Glutamatergic neuron (in vitro differentiated cells): ENCODE measurements around the gene KCNMA1. TPM values are rescaled to one million over a fixed set of nuclear protein-coding genes. Genes with fewer than 3 reads are reported as not detected.

Source experiments
- DNase-seq: peaks from one replicate; pipeline ENCODE4 v3.0.0; 2022
- H3K27ac Mint-ChIP-seq: one replicate; pipeline ENCODE4 v1.8.0; 2020; ENCODE audit warnings: mild to moderate bottlenecking, mixed read lengths, inconsistent platforms; ENCODE audit not compliant: unreplicated experiment
- H3K27me3 Mint-ChIP-seq: one replicate; pipeline ENCODE4 v1.8.0; 2020; ENCODE audit warnings: mild to moderate bottlenecking, moderate library complexity, mixed read lengths, inconsistent platforms; ENCODE audit not compliant: unreplicated experiment
- H3K36me3 Mint-ChIP-seq: one replicate; pipeline ENCODE4 v1.8.0; 2020; ENCODE audit warnings: mild to moderate bottlenecking, mixed read lengths, inconsistent platforms; ENCODE audit not compliant: unreplicated experiment
- H3K4me1 Mint-ChIP-seq: one replicate; pipeline ENCODE4 v1.8.0; 2020; ENCODE audit warnings: mild to moderate bottlenecking, low read depth, mixed read lengths, inconsistent platforms; ENCODE audit not compliant: unreplicated experiment
- H3K4me3 Mint-ChIP-seq: one replicate; pipeline ENCODE4 v1.8.0; 2020; ENCODE audit warnings: mild to moderate bottlenecking, mixed read lengths, inconsistent platforms; ENCODE audit not compliant: unreplicated experiment
- H3K9me3 Mint-ChIP-seq: one replicate; pipeline ENCODE4 v1.8.0; 2020; ENCODE audit warnings: mild to moderate bottlenecking, moderate library complexity, mixed read lengths, inconsistent platforms; ENCODE audit not compliant: unreplicated experiment
- CTCF ChIP-seq: fragments of 200-600 bp; sonication (generic); IDR thresholded peaks from one replicate; pipeline ENCODE4 v1.5.0; 2021; ENCODE audit not compliant: partially characterized antibody, unreplicated experiment
- total RNA-seq: library from RNA; stranded (reverse); fragmentation: NEBNext Ultra II Directional; extraction: Animal tissue kit (Norgen Biotek cat#: 25700); gene quantifications from one replicate; pipeline ENCODE4 v1.2.1, GENCODE V29; 2021; ENCODE audit not compliant: unreplicated experiment

Gene KCNMA1
- total RNA-seq, 1 donor from 2014 or later: 3.2 TPM

DNA sequence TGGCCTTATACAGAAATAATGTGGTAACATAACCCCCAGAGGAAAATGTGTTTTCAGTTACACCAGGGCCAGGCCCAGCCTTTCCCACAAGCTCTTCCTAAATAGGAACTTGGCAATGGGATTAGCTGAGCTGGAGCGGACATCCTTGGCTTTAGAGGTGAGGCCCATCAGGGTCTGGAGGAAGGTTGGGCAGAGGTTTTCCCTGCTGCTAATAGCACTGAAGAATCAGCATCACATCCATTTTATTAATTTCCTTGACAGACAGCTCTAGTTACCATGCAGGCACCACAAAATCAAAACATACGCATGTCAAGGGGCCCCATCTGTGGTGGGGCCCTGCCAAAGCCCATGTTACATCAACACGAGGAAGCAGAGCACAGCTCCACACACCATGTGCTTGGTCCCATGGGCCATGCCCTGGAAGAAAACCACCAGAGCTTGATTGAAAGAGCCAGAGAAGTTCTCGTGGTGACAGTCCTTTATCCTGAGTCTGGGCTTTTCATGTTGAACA, 566.6 kb downstream of the KCNMA1 start:
- H3K27me3 Mint-ChIP-seq: no peaks in the 10 kb centered on the region
- H3K27ac Mint-ChIP-seq: no peak overlapping the region

GRCh38 chr10:77070346-77070745, 567.3 kb downstream of the KCNMA1 start:
- peaks cover 8% of the 10 kb centered on the region for H3K4me1 Mint-ChIP-seq
- no peaks in the 10 kb centered on the region for H3K27me3 Mint-ChIP-seq
- no peak overlapping the region for H3K4me3 Mint-ChIP-seq
- no peak overlapping the region for H3K27ac Mint-ChIP-seq
- DNase-seq: no peak
- no peak for TF ChIP-seq CTCF
- no peaks in the 10 kb centered on the region for H3K9me3 Mint-ChIP-seq
- H3K36me3 Mint-ChIP-seq: no peaks in the 10 kb centered on the region

More for the DNA sequence above, 566.6 kb downstream of the KCNMA1 start:
- TF ChIP-seq CTCF: no peak
- Mint-ChIP-seq H3K4me3 (no peak overlapping the region), H3K4me1 (peaks cover 8% of the 10 kb centered on the region), H3K9me3 (no peaks in the 10 kb centered on the region), H3K36me3 (no peaks in the 10 kb centered on the region)
- no peak for DNase-seq

DNA sequence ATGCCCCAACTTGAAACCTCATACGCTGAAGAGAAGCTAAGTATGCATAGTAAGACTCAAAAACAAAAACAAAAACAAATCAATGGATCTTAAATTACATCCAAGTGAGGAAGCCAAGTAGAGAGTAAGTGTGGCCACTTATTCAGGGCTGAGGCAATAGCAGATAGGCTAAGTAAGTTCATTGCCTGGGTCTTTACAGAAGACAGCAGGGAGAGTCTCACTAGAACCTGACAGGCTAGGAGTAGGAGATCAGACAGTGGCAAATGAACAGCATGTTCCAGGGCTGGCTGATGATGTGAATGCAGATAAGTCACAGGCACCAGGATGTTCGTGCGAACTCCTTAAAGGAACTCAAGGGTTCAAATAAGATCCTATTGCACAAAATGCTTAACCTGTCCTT, 568.6 kb downstream of the KCNMA1 start:
- H3K27ac Mint-ChIP-seq: no peak overlapping the region
- H3K4me3 Mint-ChIP-seq: no peak overlapping the region
- peaks cover 8% of the 10 kb centered on the region for H3K4me1 Mint-ChIP-seq
- no peaks in the 10 kb centered on the region for H3K9me3 Mint-ChIP-seq
- DNase-seq: no peak
- no peaks in the 10 kb centered on the region for H3K27me3 Mint-ChIP-seq
- no peak for TF ChIP-seq CTCF
- H3K36me3 Mint-ChIP-seq: no peaks in the 10 kb centered on the region

DNA sequence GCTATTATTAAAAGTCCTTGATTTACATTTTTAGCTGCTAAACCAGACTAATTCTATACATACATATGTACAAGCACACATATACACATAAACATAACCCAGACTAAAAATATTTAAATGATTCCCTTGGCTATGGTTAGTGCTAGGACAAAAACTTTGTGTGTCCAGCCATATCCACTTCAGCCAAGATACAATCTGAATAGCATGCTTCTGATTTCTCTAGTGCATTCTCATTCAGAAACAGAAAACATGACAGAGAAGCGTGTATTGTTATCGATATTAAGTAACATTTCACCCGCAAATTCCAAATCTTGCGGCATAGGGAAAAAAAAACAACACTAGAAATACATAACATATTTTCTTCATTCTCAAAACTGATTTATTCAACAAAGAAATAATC, 569.3 kb downstream of the KCNMA1 start:
- Mint-ChIP-seq H3K9me3 (no peaks in the 10 kb centered on the region), H3K27ac (no peak overlapping the region), H3K27me3 (no peaks in the 10 kb centered on the region), H3K4me3 (no peak overlapping the region), H3K4me1 (peaks cover 8% of the 10 kb centered on the region), H3K36me3 (no peaks in the 10 kb centered on the region)
- no peak for TF ChIP-seq CTCF
- DNase-seq: no peak

- TF ChIP-seq CTCF: no peak
Observed at GRCh38 chr10:77062381-77062780, 575.2 kb downstream of the KCNMA1 start.

More at GRCh38 chr10:77062381-77062780, 575.2 kb downstream of the KCNMA1 start:
- H3K9me3 Mint-ChIP-seq: no peaks in the 10 kb centered on the region
- no peaks in the 10 kb centered on the region for H3K4me1 Mint-ChIP-seq
- H3K27ac Mint-ChIP-seq: no peak overlapping the region
- H3K27me3 Mint-ChIP-seq: peaks cover 2% of the 10 kb centered on the region
- no peak overlapping the region for H3K4me3 Mint-ChIP-seq
- no peaks in the 10 kb centered on the region for H3K36me3 Mint-ChIP-seq
- no peak for DNase-seq
